HPDE6-E6E7 (cell line): ENCODE data around the gene CRAMP1.
A peak's percentile ranks its signal among the peaks of the same experiment; 100 is the strongest.
"Not testable (repeated sequence)": the region's sequence is repeated elsewhere in the genome, so short reads cannot be mapped to it uniquely, and the experiment has no call there.

Experiments used
- DNase-seq: peaks from one replicate; pipeline ENCODE4 v3.0.0; 2011; ENCODE audit warnings: missing footprints; ENCODE audit errors: extremely low spot score

The CRAMP1 gene, protein sequence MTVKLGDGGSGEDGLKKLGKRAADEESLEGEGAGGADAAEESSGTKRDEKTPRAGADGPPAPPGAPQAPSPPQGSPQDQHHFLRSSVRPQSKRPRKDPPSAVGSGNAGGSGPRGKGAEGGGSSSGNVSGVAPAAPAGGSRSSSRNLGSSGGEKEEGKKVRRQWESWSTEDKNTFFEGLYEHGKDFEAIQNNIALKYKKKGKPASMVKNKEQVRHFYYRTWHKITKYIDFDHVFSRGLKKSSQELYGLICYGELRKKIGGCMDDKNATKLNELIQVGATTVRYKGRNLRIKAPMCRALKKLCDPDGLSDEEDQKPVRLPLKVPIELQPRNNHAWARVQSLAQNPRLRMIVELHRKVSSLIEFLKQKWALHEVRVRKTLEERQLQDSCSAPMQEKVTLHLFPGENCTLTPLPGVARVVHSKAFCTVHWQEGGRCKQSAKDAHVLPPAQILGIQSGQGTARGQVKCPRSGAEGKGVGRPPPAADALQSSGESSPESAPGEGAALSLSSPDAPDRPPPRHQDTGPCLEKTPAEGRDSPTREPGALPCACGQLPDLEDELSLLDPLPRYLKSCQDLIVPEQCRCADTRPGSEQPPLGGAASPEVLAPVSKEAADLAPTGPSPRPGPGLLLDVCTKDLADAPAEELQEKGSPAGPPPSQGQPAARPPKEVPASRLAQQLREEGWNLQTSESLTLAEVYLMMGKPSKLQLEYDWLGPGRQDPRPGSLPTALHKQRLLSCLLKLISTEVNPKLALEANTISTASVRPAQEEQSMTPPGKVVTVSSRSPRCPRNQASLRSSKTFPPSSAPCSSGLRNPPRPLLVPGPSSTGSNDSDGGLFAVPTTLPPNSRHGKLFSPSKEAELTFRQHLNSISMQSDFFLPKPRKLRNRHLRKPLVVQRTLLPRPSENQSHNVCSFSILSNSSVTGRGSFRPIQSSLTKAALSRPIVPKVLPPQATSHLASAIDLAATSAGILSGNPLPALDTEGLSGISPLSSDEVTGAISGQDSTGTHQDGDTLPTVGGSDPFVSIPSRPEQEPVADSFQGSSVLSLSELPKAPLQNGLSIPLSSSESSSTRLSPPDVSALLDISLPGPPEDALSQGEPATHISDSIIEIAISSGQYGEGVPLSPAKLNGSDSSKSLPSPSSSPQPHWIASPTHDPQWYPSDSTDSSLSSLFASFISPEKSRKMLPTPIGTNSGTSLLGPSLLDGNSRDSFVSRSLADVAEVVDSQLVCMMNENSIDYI (N-terminal part only)

DNA sequence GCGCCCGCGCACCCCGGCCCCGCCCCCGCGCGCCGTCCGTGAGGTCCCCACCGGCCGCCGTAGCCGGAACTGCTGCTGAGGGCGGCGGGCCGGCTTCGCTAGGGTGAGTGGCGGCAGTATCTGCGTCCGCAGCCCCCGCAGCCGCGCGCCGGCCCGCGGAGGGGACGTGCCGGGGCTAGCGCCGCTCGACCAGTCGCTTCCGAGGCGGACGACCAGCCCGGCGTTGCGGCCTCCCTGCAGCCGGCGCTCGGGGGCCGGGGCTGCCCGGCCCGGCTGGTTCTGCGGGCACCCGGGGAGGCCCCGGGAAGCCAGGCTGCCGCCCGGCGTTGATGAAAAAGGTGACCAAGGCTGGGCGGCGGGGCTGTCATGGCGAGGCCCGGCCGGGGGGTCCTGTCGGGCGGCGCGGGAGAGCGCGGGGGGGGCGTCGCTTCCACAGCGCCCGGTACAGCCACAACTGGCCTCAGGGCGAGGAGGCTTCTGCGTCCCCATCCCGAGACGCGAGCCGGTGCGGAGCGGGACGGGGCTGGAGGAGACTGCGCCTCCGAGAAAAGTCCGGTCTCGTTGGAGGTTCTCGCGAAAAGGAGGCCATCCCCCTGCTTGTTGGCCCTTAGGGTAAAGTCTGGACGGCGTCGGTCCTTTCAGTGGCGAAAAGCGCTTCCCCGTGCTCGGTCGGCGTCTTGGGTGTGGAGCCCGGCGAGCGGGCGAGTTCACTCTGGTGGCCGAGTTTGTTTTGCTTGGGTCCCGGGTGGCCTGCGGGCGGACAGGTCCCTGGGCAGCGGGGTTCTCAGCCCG lies at the start of gene CRAMP1:
Gene CRAMP1 (plus strand): TSS at position 41 of the 792 bp plus-strand sequence. CDS start 2,280 bp downstream, outside the sequence.
- peak; percentile 23 for DNase-seq

DNA sequence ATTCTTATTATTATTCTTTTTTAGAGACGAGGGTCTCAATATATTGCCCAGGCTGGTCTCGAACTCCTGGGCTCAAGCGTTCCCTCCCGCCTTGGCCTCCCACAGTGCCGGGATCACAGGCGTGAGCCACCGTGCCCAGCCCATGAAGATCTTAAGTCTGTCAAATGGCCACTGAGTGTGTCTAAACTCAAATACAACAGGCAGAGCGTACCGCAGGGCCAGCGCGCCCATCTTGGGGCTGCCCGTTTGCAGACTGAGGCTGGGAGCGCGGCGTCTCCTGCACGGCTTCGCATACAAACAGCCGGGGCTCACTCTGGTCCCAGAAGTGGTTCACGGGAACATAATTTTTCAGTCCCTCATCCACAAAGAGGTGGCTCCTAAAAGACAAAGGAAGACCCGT lies 48.4 kb upstream of the CRAMP1 start:
- DNase-seq, result no peak

DNA sequence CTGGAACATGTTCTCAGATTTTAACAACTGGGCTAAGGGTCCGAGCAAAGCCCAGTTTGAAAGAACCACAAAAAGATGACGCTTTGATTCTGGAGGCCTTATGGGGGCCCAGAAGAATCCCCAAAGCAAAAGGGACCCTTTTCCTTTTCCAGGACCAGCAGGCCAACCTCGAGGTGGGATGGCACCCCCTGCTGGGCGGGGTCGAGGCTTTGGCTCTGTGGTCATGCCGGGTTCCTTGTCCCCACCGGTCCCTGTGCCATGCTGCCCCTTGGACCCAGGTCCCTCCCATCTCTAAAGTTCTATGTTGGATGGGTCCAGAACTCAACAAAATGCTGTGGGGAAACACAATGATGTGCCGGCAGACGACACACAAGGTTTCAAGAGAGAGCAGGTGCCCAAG lies 47.8 kb upstream of the CRAMP1 start:
- no peak for DNase-seq

DNA sequence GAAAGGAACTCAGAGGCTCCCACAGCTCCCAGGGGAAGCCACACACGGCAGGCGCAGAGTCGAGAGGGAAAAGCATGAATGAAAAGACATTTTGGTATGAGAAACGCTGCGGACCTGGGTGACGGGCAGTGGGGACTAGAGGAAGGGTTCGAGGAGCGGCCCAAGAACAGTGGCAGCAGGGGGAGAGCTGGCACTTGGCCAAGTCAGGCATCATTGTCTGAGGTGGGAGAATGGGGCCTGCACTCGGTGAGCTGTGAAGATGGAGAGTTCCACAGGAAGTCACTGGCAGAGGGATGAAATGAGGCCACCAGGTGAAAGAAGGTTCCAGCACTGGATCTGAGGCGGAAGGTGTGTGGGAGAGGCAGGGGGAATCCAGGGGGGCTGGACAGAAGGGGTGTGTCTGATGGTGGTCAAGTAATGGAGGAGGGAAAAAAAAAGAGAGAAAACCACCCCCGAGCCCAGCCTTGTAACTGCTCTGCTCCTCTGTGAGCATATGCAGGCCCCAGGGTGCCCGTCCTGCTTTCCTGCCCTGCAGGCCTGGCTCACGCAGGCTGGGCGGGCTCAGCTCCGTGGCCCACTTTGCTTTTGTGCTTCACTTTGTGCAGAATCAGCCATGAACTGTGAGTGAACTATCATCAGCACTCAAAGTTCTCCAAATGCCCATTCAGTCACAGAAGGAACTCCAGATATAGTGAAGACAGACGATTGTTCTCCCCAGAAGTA lies 46.9 kb upstream of the CRAMP1 start:
- DNase-seq, result no peak

DNA sequence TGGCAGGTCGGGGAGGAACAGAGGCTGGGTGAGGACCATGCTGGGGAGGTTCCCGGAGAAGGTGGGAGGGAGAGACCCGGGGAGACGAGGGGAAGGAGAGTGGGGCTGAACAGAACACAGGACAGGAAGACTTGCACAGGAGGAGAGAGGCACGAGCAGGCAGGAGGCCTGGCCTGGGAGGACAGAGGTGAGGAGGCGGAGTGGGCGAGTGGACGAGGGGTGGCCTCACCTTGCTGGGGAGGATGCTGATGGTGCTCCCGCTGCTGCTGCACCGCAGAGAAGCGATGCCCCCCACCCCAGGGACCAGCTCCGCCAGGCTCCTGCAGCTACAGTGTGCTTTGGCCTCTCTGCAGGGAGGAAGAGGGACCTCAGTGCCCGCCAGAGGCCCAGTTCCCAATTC lies 44.2 kb upstream of the CRAMP1 start:
- DNase-seq, result no peak

DNA sequence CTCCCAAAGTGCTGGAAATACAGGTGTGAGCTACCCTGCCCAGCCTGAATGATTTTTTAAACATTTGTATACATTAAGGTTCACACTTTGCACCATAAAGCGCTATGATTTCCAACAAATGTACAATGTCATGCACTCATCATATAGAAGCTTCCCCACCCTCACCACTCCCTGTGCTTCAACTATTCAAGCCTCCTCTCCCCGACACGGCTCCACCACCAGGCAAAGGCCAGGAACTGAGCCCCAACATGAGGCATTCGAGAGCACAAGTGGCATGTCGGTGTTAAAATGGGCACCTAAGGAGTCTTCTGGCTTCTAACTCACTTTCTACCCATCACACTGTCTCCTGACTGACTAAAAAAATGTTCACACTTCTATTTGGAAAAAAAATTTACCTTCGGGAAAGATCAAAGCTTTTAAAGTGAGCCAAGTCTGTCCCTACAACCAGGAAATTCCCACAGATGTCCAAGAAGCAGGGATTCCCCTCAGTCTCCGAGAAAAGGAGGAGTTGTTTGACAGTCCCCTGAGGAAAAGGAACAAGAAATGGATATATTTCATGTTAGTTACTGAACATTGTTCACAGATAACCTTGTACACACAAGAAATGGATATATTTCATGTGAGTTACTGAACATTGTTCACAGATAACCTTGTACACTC lies 41.0 kb upstream of the CRAMP1 start:
- DNase-seq, result no peak

DNA sequence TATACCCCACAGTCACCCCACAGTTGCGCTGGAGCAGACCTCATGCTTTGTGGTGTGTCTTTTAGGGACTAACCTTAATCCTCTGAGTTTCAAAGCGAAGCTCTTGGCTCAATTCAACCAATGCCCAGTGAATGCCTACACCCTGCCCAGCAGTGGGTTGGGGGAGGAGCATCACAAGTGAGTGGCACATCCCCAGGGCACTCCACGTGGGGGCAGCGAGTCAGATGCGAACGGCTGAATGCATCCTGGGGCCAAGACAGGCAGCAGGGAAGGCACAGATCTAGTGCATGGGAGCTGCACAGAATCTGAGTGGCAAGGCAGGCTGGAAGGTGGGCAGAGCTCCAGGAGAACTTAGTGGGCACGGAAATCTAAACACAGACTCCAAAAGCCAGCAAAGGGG lies 39.5 kb upstream of the CRAMP1 start:
- no peak for DNase-seq

DNA sequence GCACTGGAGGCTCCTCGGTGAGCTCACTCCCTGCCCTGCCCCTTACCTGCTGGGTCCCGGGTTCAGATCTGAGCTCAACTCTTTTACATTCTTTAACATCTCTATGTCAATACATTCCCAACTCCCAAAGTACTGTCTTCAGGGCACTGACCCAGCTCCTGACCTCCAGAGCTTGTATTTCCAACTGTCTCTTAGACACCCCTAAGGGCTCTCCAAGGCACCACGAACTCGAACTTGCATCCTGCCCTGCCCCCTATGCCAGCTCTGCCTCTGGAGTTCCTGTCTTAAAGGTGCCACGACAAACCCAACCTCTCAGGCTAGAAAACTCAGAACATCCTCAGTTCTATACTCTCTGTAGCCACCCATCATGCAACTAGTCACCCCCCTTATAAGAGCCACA lies 38.9 kb upstream of the CRAMP1 start:
- DNase-seq, result no peak

DNA sequence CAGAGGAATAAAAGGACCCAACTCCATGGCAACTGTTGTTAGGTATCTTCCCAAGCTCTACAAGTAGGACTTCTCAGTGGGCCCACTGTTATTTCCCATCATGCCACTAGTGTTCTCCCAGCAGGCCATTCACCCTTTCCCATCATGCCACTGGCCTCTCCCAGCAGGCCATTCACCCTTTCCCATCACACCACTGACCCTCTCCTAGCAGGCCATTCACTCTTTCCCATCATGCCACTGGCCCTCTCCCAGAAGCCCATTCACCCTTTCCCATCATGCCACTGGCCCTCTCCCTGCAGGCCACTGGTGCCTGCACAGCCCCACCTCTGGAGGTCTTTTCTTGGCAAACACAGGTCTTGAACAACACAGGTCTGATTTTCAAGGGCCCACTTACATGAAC lies 36.6 kb upstream of the CRAMP1 start:
- DNase-seq, result no peak

DNA sequence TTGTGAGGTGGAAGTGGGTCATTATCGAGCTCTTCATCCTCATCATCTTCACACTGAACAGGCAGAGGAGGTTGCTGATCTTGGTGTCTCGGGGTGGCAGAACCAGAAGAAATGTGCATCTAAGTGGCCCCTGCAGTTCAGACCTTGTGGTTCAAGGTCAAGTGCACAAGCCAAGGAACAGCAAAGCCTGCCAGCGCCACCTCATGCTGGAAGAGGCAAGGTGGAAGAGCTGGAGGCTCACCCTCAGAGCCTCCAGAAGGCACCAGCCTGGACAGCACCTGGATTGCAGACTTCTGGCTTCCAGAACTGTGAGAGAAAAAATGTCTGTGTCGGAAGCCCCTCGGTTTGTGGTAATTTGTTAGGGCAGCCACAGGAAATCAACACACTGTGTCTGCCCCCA lies 32.9 kb upstream of the CRAMP1 start:
- no peak for DNase-seq

DNA sequence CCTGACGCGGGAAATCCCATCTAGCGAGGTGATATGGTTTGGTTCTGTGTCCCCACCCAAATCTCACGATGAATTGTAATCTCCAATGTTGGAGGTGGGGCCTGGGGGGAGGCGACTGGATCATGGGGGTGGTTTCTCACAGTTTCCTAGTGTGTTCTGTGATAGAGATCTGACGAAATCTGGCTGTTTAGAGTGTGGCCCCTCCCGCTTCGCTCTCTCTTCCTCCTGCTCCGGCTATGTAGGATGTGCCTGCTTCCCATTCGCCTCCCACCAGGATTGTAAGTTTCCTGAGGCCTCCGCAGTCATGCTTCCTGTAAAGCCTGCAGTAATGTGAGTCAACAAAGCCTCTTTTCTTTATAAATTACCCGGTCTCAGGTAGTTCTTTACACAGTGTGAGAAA lies 31.9 kb upstream of the CRAMP1 start:
- DNase-seq, result no peak

DNA sequence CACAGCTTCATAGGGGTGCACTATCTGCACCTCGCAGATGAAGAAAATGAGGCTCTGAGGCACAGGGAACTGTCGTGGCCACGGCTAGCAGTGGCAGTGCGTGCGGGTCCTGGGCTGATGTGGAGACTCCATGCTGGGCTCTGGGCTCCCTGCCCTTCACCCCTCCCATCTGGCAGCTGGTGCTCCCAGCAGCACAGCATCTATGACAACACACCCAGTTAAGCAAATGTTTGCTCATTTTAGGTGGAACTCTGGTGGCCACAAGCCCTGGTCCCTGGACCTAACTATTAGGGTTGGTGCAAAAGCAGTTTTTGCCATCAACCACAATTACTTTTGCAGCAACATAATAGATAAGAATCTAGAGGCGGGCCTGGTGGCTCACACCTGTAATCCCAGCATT lies 31.2 kb upstream of the CRAMP1 start:
- DNase-seq, result no peak

DNA sequence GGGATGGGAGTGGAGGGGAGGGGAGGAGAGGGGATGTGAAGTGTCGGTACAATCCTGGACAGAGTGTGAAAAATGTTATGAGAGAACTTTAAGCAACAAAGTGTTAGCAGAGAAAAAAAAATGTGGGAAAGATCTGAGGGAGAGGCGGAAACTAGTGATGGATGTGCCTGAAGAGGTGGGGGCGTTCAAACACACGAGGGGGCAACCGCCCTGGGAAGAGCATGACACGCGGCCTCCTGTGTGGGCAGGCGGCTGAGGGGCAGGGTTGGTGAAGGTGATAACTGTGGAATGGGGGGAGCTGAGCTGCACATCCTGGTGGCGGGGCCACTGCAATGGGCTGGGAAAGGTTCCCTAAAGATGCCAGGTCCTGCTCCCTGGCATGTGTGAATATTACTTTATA lies 30.4 kb upstream of the CRAMP1 start:
- DNase-seq, result no peak

DNA sequence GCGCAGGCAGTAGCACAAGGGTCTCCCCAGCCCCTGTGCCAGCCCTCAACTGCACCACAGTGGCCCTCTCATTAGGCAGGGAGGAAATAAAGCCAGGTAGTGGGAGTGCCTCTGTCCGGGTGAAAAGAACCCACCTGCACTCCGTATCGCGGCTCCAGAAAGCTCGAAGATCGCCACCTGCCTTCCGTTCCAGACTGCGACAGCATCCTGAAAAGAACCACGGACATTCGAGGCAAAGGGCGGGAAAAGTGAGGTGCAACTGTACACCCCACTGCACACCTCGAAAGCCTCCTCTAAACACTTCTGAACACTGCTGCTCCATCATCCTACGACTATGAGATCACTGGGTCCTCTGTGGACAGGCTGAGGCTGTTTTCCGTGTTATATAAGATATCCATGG lies 29.0 kb upstream of the CRAMP1 start:
- no peak for DNase-seq

DNA sequence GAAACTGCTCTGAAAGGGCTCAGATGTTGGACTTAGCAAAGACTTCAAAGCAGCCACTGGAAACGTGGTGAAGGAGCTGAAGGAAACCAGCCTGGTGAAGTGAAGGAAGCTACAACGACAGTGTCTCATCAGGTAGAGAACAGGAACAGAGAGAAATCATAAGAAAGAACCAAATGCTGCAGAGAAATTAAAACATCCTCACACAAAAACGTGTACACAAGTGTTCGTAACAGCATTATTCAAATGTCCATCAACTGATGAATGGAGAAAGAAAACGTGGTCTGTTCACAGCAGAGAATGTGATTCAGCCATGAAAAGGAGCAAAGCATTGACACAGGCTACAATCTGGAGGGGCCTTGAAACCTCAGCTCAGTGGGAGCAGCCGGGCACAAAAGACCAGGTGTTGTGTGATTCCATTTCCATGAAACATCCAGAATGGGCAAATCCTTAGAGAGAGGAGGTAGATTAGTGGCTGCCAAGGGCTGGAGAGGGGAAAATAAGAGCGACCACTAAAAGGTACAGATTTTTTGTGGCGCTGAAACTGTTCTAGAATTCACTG lies 27.2 kb upstream of the CRAMP1 start:
- no peak for DNase-seq

DNA sequence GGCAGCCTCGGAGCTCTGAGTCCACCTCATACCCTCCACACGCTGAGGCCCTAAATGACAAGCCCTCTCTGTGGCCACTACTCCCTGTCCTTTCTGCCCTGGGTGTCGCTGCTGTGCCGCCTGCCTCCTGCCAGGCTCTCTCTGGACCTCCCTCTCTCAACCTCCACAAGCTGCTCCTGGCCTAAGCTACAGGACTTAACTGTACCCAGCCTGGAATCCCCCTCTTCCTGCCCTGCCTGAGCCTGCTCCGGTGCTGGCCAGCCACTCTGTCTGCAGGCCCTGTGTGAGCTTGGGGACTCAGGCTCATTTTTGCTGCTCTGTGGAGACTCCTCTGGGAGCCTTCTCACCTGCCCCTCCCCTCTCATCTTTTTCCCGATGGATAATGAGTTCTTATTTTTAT lies 21.8 kb upstream of the CRAMP1 start:
- no peak for DNase-seq

DNA sequence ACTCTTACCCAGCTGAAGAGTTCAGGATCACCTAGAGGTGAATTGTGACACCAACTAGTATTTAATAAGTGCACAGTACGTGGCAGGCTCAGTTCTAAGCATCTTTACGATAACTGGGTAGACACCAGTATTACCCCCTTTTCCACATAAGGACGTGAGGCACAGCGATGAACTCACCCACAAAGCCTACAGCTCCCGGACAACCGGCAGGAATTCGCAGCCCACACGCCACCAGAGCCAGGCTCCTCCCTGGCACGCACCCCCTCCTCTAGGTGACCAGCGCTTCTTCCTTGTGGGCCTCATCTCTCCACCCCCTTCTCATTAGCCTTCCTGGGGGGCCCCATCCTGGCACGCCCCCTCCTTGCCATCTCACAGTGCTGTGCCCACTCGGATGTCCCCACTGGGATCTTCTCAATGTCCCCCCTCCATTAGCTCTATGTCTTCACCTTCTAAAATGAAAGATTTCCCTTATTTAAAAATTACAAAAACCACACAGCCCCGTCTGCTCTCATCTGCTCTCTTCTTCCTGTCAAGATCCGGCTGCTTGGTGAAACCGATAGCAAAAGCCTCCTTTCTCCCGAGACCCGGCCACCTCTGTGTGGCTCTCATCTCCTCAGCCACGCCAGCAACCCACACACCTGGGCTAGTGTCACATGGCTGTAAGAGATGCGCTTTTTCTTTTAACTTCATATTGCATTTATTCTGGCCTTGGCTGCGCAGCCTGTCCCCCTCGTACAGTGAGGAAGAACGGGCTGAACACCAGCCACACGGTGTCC lies 21.0 kb upstream of the CRAMP1 start:
- no peak for DNase-seq

DNA sequence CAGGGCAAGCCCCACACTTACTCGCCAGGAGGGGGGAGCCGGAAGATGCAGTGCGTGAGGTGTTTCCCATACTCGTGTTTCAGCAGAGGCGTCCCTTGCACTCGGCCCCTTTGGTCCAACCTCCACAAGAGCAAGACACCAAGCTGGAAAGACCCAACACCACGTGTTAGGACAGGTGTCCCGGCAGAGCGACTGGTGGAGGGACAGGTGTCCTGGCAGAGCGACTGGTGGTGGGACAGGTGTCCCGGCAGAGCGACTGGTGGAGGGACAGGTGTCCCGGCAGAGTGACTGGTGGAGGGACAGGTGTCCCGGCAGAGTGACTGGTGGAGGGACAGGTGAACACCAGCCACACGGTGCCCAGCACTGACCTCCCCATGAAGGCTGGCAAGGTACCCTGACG lies 19.7 kb upstream of the CRAMP1 start:
- no peak for DNase-seq

DNA sequence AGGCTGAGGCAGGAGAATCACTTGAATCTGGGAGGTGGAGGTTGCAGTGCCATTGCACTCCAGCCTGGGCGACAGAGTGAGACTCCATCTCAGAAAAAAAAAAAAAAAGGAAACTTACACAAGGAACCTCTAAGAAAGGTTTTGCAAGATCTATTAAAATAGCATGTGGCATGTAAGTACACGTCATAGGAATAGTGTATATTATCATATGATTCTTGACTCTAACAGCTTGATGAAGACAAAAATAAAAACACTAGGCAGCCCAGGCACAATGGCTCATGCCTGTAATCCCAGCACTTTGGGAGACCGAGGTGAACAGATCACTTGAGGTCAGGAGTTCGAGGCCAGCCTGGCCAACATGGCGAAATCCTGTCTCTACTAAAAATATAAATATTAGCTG lies 16.6 kb upstream of the CRAMP1 start:
- DNase-seq, result not testable (repeated sequence)
